Right cardiac atrium (tissue), 5 donors: ENCODE results near the gene KRTAP9-8. TPM values are rescaled to one million over a fixed set of nuclear protein-coding genes. Genes with fewer than 3 reads are reported as not detected.
"Not testable (repeated sequence)": the region's sequence is repeated elsewhere in the genome, so short reads cannot be mapped to it uniquely, and the experiment has no call there.

ENCODE experiments used
- ATAC-seq, 2 donors: fragments of 200-7000 bp; cut with Tn5 transposase; one replicate each; pipeline versions ENCODE4 v1.8.0 to v1.9.1; 2020; ENCODE audit warnings: moderate library complexity in 2 of 2, mild to moderate bottlenecking in 1 of 2
- DNase-seq, 3 donors: peaks; one replicate each; pipeline ENCODE4 v3.0.0-alpha.2; 2020
- H3K27ac ChIP-seq: one replicate; pipeline ENCODE4 v1.5.1; 2013; ENCODE audit warnings: mild to moderate bottlenecking, low read length, control low read depth, moderate library complexity
- H3K27me3 ChIP-seq: one replicate; pipeline ENCODE4 v1.6.1; 2013; ENCODE audit not compliant: control insufficient read depth, insufficient read depth
- H3K4me1 ChIP-seq: one replicate; pipeline ENCODE4 v1.6.1; 2013; ENCODE audit warnings: low read length; ENCODE audit not compliant: control insufficient read depth, insufficient read depth
- H3K4me3 ChIP-seq: one replicate; pipeline ENCODE4 v1.5.1; 2013; ENCODE audit warnings: low read length, control low read depth
- H3K9me3 ChIP-seq: one replicate; pipeline ENCODE4 v1.6.1; 2013; ENCODE audit warnings: low read length; ENCODE audit not compliant: control insufficient read depth
- WGBS: extraction: QIAGEN DNeasy Blood & Tissue Kit; methylation state at CpG from one replicate; pipeline ENCODE4 v1.1.7; 2013; 5-methylcytosine and 5-hydroxymethylcytosine counted together
- intact Hi-C, 4 donors: fragments of 100-400 bp; cut with DNase I; formaldehyde crosslinking; loops; one replicate each; pipeline versions ENCODE4 v1.11.0 to v1.14.0; 2022 to 2023
- polyA plus RNA-seq: library from polyadenylated mRNA; stranded (reverse); fragments of 200-250 nt; gene quantifications from one replicate; pipeline ENCODE4 v1.2.3, GENCODE V29; 2013
- total RNA-seq, 4 donors: library from RNA; stranded (reverse); fragmentation: NEBNext Ultra II Directional; extraction: Animal tissue kit (Norgen Biotek cat#: 25700); gene quantifications; one replicate each; pipeline ENCODE4 v1.2.1, GENCODE V29; 2021
- donor health status: healthy with polysubstance abuse.
- donor health status: DM: no; HTN: yes; CAD: no.
- donor health status: DM: no; HTN: no; CAD: no.
- donor health status: DM: no; HTN: yes; CAD: no; lungs with severe emphysema.
- donor health status: DM: yes; HTN: yes; CAD: no.

The KRTAP9-8 gene
- total and polyA plus RNA-seq, 5 donors, result not detected

- Histone ChIP-seq H3K27ac (no peak overlapping the region), H3K9me3 (no peaks in the 10 kb centered on the region), H3K4me3 (no peak overlapping the region), H3K4me1 (no peaks in the 10 kb centered on the region), H3K27me3 (no peaks in the 10 kb centered on the region)
- DNase-seq (no peak), ATAC-seq (no peak)
- intact Hi-C loops, result no loop called here
- 93% methylated on average over 1 of the region's 1 CpG for WGBS
Observed at GRCh38 chr17:41256291-41256685, 18.5 kb downstream of the KRTAP9-8 start.

- no peaks in the 10 kb centered on the region for H3K27me3 ChIP-seq
- H3K9me3 ChIP-seq, result no peaks in the 10 kb centered on the region
- no peak for ATAC-seq
- intact Hi-C loops, result no loop called here
- no peak for DNase-seq
- no peak overlapping the region for H3K27ac ChIP-seq
- no peak overlapping the region for H3K4me3 ChIP-seq
- H3K4me1 ChIP-seq, result no peaks in the 10 kb centered on the region
Observed at GRCh38 chr17:41258406-41258805, 20.6 kb downstream of the KRTAP9-8 start.

- no peaks in the 10 kb centered on the region for H3K9me3 ChIP-seq
- no peak for DNase-seq
- no peak for ATAC-seq
- H3K27ac ChIP-seq, result no peak overlapping the region
- H3K27me3 ChIP-seq, result no peaks in the 10 kb centered on the region
- H3K4me3 ChIP-seq, result no peak overlapping the region
- no peaks in the 10 kb centered on the region for H3K4me1 ChIP-seq
- intact Hi-C loops, result no loop called here
- 78% methylated on average over 2 of the region's 2 CpGs for WGBS
Observed at GRCh38 chr17:41263212-41263611, 25.4 kb downstream of the KRTAP9-8 start.

- H3K9me3 ChIP-seq, result no peaks in the 10 kb centered on the region
- intact Hi-C loops, result no loop called here
- H3K4me1 ChIP-seq, result no peaks in the 10 kb centered on the region
- no peak overlapping the region for H3K4me3 ChIP-seq
- 73% methylated on average over 3 of the region's 3 CpGs for whole genome bisulfite sequencing
- ATAC-seq (no peak), DNase-seq (no peak)
- no peak overlapping the region for H3K27ac ChIP-seq
- H3K27me3 ChIP-seq, result no peaks in the 10 kb centered on the region
Observed at GRCh38 chr17:41264599-41264998, 26.8 kb downstream of the KRTAP9-8 start.

GRCh38 chr17:41265078-41265477, 27.3 kb downstream of the KRTAP9-8 start, which contains the start of gene KRTAP9-6:
TSS of gene KRTAP9-6 (plus strand) at chr17:41265378. CDS start at chr17:41265378, 0 bp downstream.
- Histone ChIP-seq H3K4me1 (no peaks in the 10 kb centered on the region), H3K4me3 (no peak within 1 kb of the TSS), H3K9me3 (no peaks in the 10 kb centered on the region), H3K27ac (no peak within 1 kb of the TSS), H3K27me3 (no peaks in the 10 kb centered on the region)
- no peak for DNase-seq
- intact Hi-C loops, result no loop called here
- WGBS, result 35% methylated on average over 2 of the region's 2 CpGs
- no peak for ATAC-seq

- Histone ChIP-seq H3K4me3 (no peak overlapping the region), H3K4me1 (no peaks in the 10 kb centered on the region), H3K9me3 (no peaks in the 10 kb centered on the region), H3K27ac (no peak overlapping the region), H3K27me3 (no peaks in the 10 kb centered on the region)
- no peak for ATAC-seq
- intact Hi-C loops, result no loop called here
- DNase-seq, result no peak
- no CpG with 5 or more reads among the region's 3 CpGs for WGBS
Observed at GRCh38 chr17:41267711-41268110, 29.9 kb downstream of the KRTAP9-8 start.

GRCh38 chr17:41271323-41271722, 33.5 kb downstream of the KRTAP9-8 start:
- DNase-seq, H3K4me1 ChIP-seq, ATAC-seq, intact Hi-C loops, H3K9me3 ChIP-seq, H3K27me3 ChIP-seq, H3K4me3 ChIP-seq, H3K27ac ChIP-seq: not testable (repeated sequence)
- no CpG with 5 or more reads among the region's 1 CpG for WGBS

- intact Hi-C loops, result no loop called here
- Histone ChIP-seq H3K27ac (no peak overlapping the region), H3K4me1 (no peaks in the 10 kb centered on the region), H3K9me3 (no peaks in the 10 kb centered on the region), H3K4me3 (no peak overlapping the region), H3K27me3 (no peaks in the 10 kb centered on the region)
- DNase-seq (no peak), ATAC-seq (no peak)
- WGBS, result no CpG with 5 or more reads among the region's 1 CpG
Observed at GRCh38 chr17:41271858-41272257, 34.1 kb downstream of the KRTAP9-8 start.

GRCh38 chr17:41275648-41276190, 37.9 kb downstream of the KRTAP9-8 start, which contains the start of gene KRTAP9-7:
TSS of gene KRTAP9-7 (plus strand) at chr17:41275698. CDS start at chr17:41275698, 0 bp downstream.
- H3K9me3 ChIP-seq, intact Hi-C loops, ATAC-seq, H3K27me3 ChIP-seq, H3K27ac ChIP-seq, H3K4me1 ChIP-seq, DNase-seq, H3K4me3 ChIP-seq: not testable (repeated sequence)
- 86% methylated on average over 3 of the region's 3 CpGs for WGBS

- Histone ChIP-seq H3K4me1 (no peaks in the 10 kb centered on the region), H3K4me3 (no peak overlapping the region), H3K27ac (no peak overlapping the region), H3K9me3 (no peaks in the 10 kb centered on the region), H3K27me3 (peaks cover 3% of the 10 kb centered on the region)
- 82% methylated on average over 3 of the region's 3 CpGs for WGBS
- DNase-seq (no peak), ATAC-seq (no peak)
- intact Hi-C loops, result no loop called here
Observed at GRCh38 chr17:41278176-41278955, 40.6 kb downstream of the KRTAP9-8 start.

GRCh38 chr17:41284043-41284442, 46.2 kb downstream of the KRTAP9-8 start:
- DNase-seq (no peak), ATAC-seq (no peak)
- Histone ChIP-seq H3K27ac (no peak overlapping the region), H3K27me3 (peaks cover 3% of the 10 kb centered on the region), H3K9me3 (no peaks in the 10 kb centered on the region), H3K4me1 (no peaks in the 10 kb centered on the region), H3K4me3 (no peak overlapping the region)
- intact Hi-C loops, result no loop called here
- 46% methylated on average over 3 of the region's 3 CpGs for WGBS
